Measurements from ENCODE around the gene CENPB.

CENPB gene

DNA sequence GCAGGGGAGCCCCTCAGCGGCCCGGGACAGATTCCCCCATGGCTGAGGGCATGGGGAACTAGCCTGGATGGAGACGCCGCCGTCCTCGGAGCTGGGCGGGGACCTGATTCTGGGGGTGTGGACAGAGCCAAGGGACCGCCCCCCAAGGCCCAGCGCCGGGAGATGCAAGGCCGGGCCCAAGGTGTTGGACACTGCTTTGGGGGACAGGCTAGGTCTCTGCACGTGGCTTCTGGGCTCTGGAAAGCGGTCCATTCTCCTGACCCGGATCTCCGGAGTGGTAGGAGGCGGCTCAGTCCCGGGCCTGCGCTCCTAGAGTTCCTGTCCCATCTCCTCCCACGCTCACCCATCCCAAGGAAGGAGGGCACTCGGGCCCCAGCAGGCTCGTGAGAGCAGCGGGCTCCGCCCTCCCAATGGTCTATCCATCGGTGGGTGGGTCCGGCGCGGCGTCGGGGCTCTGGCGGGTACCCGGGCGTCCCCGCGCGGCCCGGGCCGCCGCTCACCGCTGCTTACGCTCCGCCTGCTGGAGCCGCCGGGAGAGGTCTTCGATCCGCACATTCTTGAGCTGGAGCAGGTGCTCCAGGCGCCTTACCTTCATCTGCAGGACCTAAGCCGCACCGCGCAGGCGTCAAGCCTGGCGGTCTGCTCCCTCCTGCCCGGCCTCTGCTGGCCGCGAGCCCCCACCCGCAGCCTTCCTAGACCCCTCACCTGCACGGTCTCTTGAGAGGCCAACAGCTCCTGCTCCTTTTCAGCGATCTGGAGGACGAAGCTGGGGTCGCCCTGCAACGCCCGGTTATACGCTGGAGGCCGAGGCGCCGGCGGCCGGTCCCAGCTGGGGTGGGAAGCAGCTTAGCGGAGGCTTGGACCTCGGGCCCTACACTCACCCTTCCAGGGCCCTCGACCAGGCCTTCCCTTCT is 8.6 kb downstream of the CENPB start:
- H3K27ac ChIP-seq, result peak overlapping the region in 7 of 21 experiments; percentile 2 to 64 (median 18)
- peak overlapping the region; percentile 36 to 48 (median 41) for H3K4me3 ChIP-seq

DNA sequence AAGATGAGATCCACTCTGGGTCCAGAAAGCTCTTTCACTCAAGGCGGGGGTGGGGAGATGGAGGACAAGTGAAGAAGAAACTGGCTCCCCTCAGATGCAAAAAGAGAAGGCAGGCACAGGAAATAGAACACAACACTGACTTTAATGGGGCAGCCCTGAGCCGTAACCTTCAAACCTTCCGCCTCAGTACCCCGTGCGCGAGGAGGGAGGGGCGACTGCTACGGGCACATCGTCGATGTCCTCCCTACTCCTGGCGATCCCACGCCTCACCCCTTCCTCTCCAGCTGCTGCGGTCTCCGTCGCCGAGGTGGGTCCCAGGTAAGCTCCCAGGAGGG is 9.2 kb downstream of the CENPB start:
- Histone ChIP-seq H3K27ac (peak overlapping the region in 6 of 21 experiments; percentile 2 to 64 (median 37)), H3K4me3 (peak overlapping the region; percentile 36 to 48 (median 41))

GRCh38 chr20:3775457-3776108 is 11.0 kb downstream of the CENPB start:
- H3K4me3 ChIP-seq, result no peak overlapping the region
- H3K27ac ChIP-seq, result no peak overlapping the region

- no peak overlapping the region for H3K27ac ChIP-seq
- H3K4me3 ChIP-seq, result no peak overlapping the region
Observed at GRCh38 chr20:3771552-3772058, 14.9 kb downstream of the CENPB start.

DNA sequence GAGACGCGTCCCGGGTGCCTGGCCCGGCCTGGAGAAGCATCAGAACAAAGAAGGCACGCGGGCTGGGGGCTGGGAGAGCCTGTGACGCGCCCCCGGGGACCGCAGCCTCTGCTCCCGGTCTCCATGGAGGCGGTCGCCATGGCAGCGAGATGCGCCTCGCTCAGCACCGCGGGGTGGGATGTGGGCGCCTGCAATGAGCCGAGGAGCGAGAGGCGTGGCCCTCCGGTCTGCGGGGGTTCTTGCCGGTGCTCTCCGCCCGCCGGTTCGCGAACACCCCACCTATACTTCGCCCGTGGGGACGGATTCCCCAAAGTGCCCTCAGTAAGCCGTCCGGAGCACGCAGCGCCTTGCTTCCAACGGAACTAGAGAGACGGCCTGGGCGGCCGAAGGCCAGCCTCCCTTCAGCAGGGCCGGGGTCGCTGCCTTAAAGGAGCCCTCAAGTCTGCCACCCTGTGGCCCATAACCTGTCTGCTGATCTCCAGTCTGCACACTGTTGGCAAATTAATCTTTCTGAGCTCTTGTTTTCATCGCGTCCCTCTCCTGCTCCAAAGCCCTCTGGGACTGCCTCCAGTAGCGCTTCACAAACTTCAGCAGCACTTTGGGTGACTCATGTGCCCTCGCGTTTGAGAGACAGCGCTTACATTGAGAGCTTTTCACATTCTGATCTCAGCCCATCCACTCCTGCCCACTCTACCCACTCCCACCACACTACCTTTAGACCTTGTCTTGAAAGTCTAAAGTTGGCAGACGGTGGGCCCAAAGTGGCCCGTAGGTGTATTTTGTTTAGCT is 18.0 kb downstream of the CENPB start:
- peak overlapping the region; percentile 65 to 94 (median 89) for H3K27ac ChIP-seq

GRCh38 chr20:3767427-3768341 is 18.9 kb downstream of the CENPB start, which contains the start of gene ADISSP:
Gene ADISSP, minus strand, starts transcription at chr20:3767753. Its CDS starts 7,653 bp downstream, at chr20:3760100.
- Histone ChIP-seq H3K4me3 (peak within 1 kb of the TSS; percentile 61 to 77 (median 71)), H3K27ac (peak within 1 kb of the TSS; percentile 65 to 94 (median 89))

More for the DNA sequence above, 18.0 kb downstream of the CENPB start:
- H3K4me3 ChIP-seq, result peak overlapping the region; percentile 61 to 77 (median 71)

- peak overlapping the region; percentile 61 to 77 (median 71) for H3K4me3 ChIP-seq
- H3K27ac ChIP-seq, result peak overlapping the region in 17 of 21 experiments; percentile 32 to 92 (median 75)
Observed at GRCh38 chr20:3767110-3767426, 19.5 kb downstream of the CENPB start.

DNA sequence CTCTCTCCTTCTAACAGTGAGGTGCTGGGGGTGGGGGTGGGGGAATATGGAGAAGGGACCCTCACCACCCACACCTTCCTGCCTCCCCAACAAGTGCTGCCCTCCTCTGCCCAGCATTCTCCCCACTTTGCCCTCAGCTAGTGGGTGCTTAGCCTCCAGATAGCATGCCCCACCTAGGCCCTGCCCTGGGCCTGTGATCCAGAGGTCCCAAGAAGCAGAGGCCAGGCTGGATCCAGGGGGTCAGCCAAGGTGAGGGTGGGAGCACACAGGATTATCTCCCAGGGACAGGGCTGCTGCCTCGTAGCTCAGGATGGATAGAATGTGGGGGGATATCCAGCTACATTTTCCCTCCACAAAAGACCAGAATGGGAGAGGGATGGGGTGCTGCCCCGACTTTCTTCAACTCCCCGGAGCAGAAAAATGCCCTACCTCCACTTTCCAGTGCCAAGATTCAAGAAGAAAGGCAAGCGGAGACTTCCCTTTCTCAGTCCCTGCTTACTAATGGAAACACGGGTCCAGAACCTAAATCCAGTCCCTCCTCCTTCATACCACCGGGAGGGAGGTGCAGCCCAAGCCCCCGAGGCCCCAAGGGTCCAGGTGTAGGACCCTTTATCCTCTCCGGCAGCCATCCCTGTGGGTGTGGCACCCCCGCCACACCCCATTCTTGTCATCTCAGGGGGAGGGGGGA is 20.0 kb downstream of the CENPB start:
- Histone ChIP-seq H3K4me3 (peak overlapping the region; percentile 61 to 77 (median 71)), H3K27ac (peak overlapping the region in 15 of 21 experiments; percentile 19 to 91 (median 68))

DNA sequence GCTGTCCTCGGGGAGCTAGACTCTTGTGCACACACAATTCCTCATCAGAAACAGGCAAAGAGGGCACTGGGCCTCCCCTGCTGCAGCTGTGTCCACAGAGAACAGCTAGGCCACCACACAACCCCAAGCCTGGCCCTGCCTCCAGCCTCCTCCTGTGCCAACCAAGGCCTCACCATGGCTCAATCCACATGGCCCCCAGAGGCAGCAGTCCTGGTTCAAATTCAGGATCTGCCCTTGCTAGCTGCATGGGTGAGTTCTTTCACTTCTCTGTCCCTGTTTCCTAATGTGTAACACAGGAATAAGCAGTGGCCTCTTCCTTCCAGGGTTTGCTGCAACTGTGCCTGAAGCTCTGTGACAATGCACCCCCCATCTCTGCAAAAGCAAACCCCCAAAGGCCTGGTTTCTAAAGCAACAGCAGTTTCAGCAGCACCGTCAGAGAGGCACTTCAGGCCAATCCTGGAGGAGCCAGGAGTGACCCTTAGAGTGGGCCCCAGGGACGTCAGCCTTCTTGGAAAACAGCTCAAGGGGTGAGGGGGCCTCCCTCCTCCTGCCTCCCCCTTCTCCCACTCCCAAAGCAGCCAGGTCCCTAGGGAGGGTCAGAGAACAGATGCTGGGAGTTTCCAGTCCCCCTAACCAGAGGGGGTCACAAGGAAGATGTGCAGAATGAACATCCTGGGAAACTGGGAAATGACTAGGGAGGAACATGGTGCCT is 21.2 kb downstream of the CENPB start:
- Histone ChIP-seq H3K4me3 (no peak overlapping the region), H3K27ac (peak overlapping the region in 6 of 21 experiments; percentile 0 to 33 (median 26))

DNA sequence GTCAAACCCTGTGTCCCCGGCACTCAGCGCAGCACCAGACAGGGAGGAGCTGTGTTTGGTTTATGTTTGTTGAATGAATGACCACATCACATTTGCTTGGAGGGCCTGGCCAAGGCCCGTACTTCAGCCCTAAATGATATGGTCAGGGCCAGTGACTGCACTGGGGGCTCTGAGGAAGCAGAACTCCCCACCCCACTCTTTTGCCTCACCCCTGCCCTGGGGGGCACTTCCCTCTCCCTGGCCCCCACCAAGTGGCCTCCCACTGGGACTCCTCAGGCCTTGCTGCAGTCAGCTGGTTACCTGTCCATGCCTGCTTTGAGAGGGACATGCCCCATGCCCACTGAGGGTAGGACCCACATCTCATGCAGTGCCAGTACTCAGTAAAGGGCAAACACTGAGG is 21.9 kb downstream of the CENPB start:
- Histone ChIP-seq H3K4me3 (no peak overlapping the region), H3K27ac (peak overlapping the region in 5 of 21 experiments; percentile 0 to 33 (median 26))

DNA sequence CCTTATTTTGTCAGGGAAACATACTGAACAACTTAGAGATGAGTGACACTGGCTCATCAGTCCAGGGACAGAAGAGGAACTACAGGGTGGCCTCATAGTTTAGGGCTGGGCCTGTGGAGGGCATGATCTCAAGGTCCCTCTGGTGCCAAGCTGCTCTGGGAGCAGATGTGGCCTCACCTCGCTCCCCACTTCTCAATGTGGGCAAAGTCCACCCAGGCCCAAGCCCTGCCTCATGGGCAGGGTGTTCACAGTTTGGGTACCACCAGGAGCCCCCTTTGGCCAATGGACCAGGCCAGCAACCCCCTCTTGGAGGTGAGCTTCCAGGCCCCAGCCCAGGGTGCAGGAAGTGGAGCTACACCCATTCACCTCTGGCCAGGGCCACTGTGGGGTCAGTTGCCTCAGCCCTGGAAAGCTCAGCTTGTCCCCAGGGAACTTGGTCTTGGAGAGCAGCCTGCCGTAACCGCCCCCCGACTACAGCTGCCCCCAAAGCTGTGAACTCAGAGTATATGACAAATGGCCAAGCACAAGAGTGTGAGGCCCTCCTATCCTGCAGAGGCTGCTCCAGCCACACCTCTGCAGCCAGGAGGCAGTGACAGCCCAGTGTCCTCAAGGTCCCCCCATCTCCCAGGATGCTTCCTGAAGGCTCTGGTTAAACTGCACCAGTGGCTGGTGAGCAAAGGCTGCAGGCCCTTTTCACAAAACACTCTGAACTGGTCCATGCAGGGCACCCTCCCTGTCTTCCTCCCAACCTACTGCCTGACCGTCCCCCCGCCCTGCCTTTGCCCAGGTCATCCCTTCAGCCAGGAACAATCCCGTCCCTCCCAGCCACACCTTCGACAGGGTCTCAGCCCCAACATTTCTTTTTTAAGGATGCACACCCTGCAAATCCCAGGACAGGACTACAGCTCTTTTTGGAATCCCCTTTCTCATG is 22.6 kb downstream of the CENPB start:
- Histone ChIP-seq H3K27ac (peak overlapping the region in 2 of 21 experiments; percentile 26 to 33), H3K4me3 (no peak overlapping the region)

DNA sequence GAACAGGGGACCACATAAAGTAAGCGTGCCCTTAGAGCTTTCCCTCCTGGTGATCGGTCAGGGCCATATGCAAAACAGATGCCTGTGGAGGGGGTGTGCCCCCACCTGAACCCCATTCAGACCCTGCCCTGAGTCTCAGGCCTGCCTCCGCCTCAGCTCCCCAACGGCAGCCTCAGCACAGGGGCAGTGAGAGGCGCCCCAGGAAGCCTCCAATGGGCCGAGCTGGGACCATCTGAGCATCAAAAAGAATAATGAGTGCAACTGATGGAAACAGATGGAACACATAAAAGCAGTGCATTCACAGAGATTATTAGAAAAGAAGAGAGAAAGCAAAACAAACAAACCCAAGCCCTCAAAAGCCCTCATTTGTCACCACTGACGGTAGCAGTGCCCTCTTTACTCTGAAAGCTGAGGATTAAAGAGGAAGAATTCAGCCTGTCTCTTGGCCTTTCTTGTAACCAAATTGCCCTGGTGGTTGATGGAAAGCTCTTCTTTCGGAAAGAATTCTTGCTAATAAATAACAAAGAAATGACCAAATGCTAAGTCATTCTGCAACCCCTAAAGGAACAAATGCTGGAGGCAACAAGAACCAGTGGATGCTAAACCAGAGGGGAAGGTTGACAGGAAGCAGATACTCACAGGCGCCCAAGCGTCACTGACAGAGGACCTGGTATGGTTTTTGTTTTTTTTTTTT is 25.7 kb downstream of the CENPB start:
- H3K27ac ChIP-seq, result peak overlapping the region in 2 of 21 experiments; percentile 27 to 44
- H3K4me3 ChIP-seq, result no peak overlapping the region

DNA sequence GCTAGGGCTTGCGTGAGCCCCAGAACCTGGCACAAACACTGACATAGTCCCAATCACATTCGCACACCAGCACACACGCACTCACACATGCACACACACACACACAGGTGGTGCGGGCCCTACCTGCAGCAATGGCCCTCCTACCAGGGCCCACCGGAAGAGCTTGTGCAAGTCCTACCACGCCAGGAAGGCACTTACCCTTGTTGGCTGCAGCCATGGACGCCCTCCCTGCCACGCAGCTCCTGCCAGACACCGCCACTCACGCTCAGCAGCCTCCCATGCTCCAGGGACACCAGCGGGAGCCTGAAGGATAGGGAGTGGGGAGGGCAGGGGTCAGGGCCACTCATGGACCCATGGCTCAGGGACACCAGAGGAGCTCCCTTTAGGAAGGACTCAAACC is 26.7 kb downstream of the CENPB start:
- H3K4me3 ChIP-seq, result no peak overlapping the region
- H3K27ac ChIP-seq, result peak overlapping the region in 2 of 21 experiments; percentile 7 to 44

- peak overlapping the region in 4 of 21 experiments; percentile 7 to 44 (median 17) for H3K27ac ChIP-seq
- no peak overlapping the region for H3K4me3 ChIP-seq
Observed at GRCh38 chr20:3759316-3759823, 27.2 kb downstream of the CENPB start.

- Histone ChIP-seq H3K4me3 (no peak overlapping the region), H3K27ac (peak overlapping the region in 2 of 21 experiments; percentile 18 to 21)
Observed at GRCh38 chr20:3758566-3758965, 28.0 kb downstream of the CENPB start.

DNA sequence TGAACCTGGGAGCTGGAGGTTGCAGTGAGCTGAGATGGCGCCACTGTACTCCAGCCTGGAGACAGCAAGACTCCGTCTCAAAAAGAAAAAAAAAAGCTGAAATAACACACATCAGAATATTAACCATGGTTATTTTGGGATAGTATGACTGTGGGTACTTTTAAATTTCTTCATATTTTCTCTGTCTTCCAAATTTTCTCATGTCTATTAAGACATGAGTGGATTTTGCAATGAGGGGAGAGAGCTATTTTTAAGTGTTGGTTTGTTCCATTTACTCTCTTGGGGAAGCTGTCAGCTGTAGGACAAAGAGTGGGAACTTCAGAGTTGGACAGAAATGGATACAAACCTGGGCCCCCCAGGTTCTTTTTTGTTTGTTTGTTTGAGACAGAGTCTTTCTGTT is 29.3 kb downstream of the CENPB start:
- Histone ChIP-seq H3K4me3 (no peak overlapping the region), H3K27ac (no peak overlapping the region)
